HepG2 (cell line): ENCODE results near the gene NUDT8. TPM values are rescaled to one million over a fixed set of nuclear protein-coding genes. Genes with fewer than 3 reads are reported as not detected.

Source experiments
- CEBPZ ChIP-seq: IDR thresholded peaks from 2 replicates; pipeline ENCODE4 v1.6.1; 2012; ENCODE audit warnings: low read length, improper control_type of control experiment
- FOXJ3 ChIP-seq: sonication (generic); formaldehyde crosslinking; IDR thresholded peaks from 2 replicates; pipeline ENCODE4 v1.4.0; 2020; ENCODE audit warnings: missing genetic modification reagents, mild to moderate bottlenecking, borderline replicate concordance
- GATA4 ChIP-seq: sonication (generic); IDR thresholded peaks from 2 replicates; pipeline ENCODE4 v1.6.1; 2016; ENCODE audit warnings: antibody characterized with exemption, low read depth, borderline replicate concordance
- HIVEP1 ChIP-seq: sonication (generic); formaldehyde crosslinking; IDR thresholded peaks from 2 replicates; pipeline ENCODE4 v1.4.0; 2020; ENCODE audit warnings: mild to moderate bottlenecking, missing genetic modification reagents
- HNF4A ChIP-seq: sonication (generic); formaldehyde crosslinking; IDR thresholded peaks from 2 replicates; pipeline ENCODE4 v1.4.0; 2020; ENCODE audit warnings: missing genetic modification reagents
- MIER3 ChIP-seq: IDR thresholded peaks from 2 replicates; pipeline ENCODE4 v1.6.1; 2016; ENCODE audit warnings: missing compliant biosample characterization, borderline replicate concordance
- NCOR1 ChIP-seq: fragments of 200-600 bp; sonication (generic); IDR thresholded peaks from 2 replicates; pipeline ENCODE4 v1.7.0; 2017; ENCODE audit warnings: antibody characterized with exemption, low read length, borderline replicate concordance
- NFYB ChIP-seq: sonication (generic); formaldehyde crosslinking; IDR thresholded peaks from 2 replicates; pipeline ENCODE4 v1.4.0; 2020; ENCODE audit warnings: missing genetic modification reagents
- NRL ChIP-seq: sonication (generic); formaldehyde crosslinking; IDR thresholded peaks from 2 replicates; pipeline ENCODE4 v1.5.0; 2020; ENCODE audit warnings: missing genetic modification reagents, mild to moderate bottlenecking, moderate library complexity, borderline replicate concordance
- SCMH1 ChIP-seq: sonication (generic); formaldehyde crosslinking; IDR thresholded peaks from 2 replicates; pipeline ENCODE4 v1.9.0; 2021; ENCODE audit warnings: missing genetic modification reagents, mild to moderate bottlenecking, borderline replicate concordance
- SNRNP70 ChIP-seq: fragments of 200-400 bp; formaldehyde crosslinking; IDR thresholded peaks from 2 replicates; pipeline ENCODE4 v1.6.1; 2017; ENCODE audit warnings: mild to moderate bottlenecking, low read depth, low read length, moderate library complexity
- ZBTB49 ChIP-seq: sonication (generic); formaldehyde crosslinking; IDR thresholded peaks from 2 replicates; pipeline ENCODE4 v1.4.0; 2020; ENCODE audit warnings: missing genetic modification reagents, borderline replicate concordance
- ZFP36L1 ChIP-seq: sonication (generic); formaldehyde crosslinking; IDR thresholded peaks from 2 replicates; pipeline ENCODE4 v1.8.0; 2022; ENCODE audit warnings: mild to moderate bottlenecking, missing genetic modification reagents, moderate library complexity
- ZNF225 ChIP-seq: sonication (generic); formaldehyde crosslinking; IDR thresholded peaks from 2 replicates; pipeline ENCODE4 v1.4.0; 2020; ENCODE audit warnings: mild to moderate bottlenecking, missing genetic modification reagents
- ZNF546 ChIP-seq: sonication (generic); formaldehyde crosslinking; conservative IDR thresholded peaks from 2 replicates; pipeline ENCODE4 v1.8.1; 2023; ENCODE audit warnings: mild to moderate bottlenecking, missing genetic modification reagents
- ZNF609 ChIP-seq: sonication (generic); formaldehyde crosslinking; IDR thresholded peaks from 2 replicates; pipeline ENCODE4 v1.4.0; 2020; ENCODE audit warnings: mild to moderate bottlenecking, missing genetic modification reagents, borderline replicate concordance
- ZNF749 ChIP-seq: sonication (generic); formaldehyde crosslinking; IDR thresholded peaks from 2 replicates; pipeline ENCODE4 v1.8.0; 2022; ENCODE audit warnings: mild to moderate bottlenecking, missing genetic modification reagents, moderate library complexity, borderline replicate concordance
- polyA plus RNA-seq, 8 experiments: library from polyadenylated mRNA; depleted of rRNA in 3 of 8; stranded (reverse) in 7 of 8; unstranded in 1 of 8; fragments of >200 nt; fragmentation: Illumina TruSeq in 4 of 8; extraction: Trizol in 4 of 8; gene quantifications; 2 replicates each; pipeline versions ENCODE4 v1.2.1 to v1.2.3, GENCODE V29; 2011 to 2016; ENCODE audit warnings: low read depth in 4 of 8, missing spikeins in 1 of 8, mixed read lengths in 1 of 8; ENCODE audit not compliant: insufficient read depth in 1 of 8
- total RNA-seq, 5 experiments: library from RNA; depleted of rRNA; stranded (reverse); fragments of >200 nt; fragmentation: Illumina TruSeq; extraction: Trizol; gene quantifications; 2 replicates each; pipeline ENCODE4 v1.2.3, GENCODE V29; 2016; ENCODE audit warnings: low read depth in 1 of 5

NUDT8 gene
- total and polyA plus RNA-seq, 2 of the 13 experiments (the other 11 are each of a cell fraction or from before 2014, with no cell fraction given) = 6.7 to 25.8 TPM

- peak; percentile 87 for TF ChIP-seq NRL (CRISPR knock-in tag)
- TF ChIP-seq NFYB (CRISPR knock-in tag) = no peak
- no peak for TF ChIP-seq FOXJ3
- TF ChIP-seq NCOR1 = peak; percentile 44; the same call in 1 of the 2 replicates
- TF ChIP-seq ZFP36L1 (CRISPR knock-in tag) = peak; percentile 86; the same call in 1 of the 2 replicates
- no peak for TF ChIP-seq ZNF225 (CRISPR knock-in tag)
- no peak for TF ChIP-seq SCMH1 (CRISPR knock-in tag)
- TF ChIP-seq HIVEP1 (CRISPR knock-in tag) = peak; percentile 81; the same call in 1 of the 2 replicates
- no peak for TF ChIP-seq CEBPZ
- TF ChIP-seq ZNF749 (CRISPR knock-in tag) = peak; percentile 91
- TF ChIP-seq GATA4 = no peak
- no peak for TF ChIP-seq ZNF609 (CRISPR knock-in tag)
- no peak for TF ChIP-seq ZBTB49 (CRISPR knock-in tag)
- TF ChIP-seq MIER3 = no peak; the same call in 1 of the 2 replicates
- TF ChIP-seq HNF4A (CRISPR knock-in tag) = peak; percentile 38; the same call in 1 of the 2 replicates
- TF ChIP-seq SNRNP70 = no peak
- 0 out of 2 replicates have a peak, but pooled peaks have one; percentile 71 for TF ChIP-seq ZNF546 (CRISPR knock-in tag)
Measured at GRCh38 chr11:67629386-67630227, at the start of gene NUDT8 (continued).
